ENCODE data around the gene GTF2IRD2.
"Not testable (repeated sequence)": the region's sequence is repeated elsewhere in the genome, so short reads cannot be mapped to it uniquely, and the experiment has no call there.

GTF2IRD2 gene

GRCh38 chr7:74783595-74783994 lies 67.8 kb downstream of the GTF2IRD2 start:
- not testable (repeated sequence) for FAIRE-seq

DNA sequence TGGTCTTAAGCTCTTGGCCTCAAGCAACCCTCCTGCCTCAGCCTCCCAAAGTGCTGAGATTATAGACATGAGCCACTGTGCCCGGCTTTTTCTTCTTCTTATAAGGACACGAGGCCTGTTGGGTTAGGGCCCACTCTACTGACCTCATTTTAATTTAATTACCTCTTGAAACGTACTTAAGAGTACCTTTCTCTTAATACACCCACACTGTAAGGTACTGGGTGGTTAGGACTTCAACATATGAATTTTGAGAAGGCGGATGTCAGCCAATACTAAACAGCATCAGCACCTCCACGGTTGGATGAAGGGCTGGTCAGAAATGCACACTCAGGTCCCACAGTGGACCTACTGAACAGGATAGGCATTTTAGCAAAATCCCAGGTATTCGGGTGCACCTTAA lies 69.7 kb downstream of the GTF2IRD2 start:
- not testable (repeated sequence) for FAIRE-seq

DNA sequence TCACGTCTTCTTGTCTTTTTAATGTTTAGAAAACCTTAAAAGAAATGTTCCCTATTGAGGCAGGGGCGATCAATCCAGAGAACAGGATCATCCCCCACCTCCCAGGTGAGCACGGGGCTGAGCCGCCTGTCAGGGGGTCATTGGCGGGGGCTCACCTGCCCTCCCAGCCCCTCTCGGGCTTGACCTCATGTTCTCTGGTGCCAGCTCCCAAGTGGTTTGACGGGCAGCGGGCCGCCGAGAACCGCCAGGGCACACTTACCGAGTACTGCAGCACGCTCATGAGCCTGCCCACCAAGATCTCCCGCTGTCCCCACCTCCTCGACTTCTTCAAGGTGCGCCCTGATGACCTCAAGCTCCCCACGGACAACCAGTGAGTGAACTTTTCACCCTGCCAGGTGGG lies 72.4 kb downstream of the GTF2IRD2 start:
- FAIRE-seq, result not testable (repeated sequence)

DNA sequence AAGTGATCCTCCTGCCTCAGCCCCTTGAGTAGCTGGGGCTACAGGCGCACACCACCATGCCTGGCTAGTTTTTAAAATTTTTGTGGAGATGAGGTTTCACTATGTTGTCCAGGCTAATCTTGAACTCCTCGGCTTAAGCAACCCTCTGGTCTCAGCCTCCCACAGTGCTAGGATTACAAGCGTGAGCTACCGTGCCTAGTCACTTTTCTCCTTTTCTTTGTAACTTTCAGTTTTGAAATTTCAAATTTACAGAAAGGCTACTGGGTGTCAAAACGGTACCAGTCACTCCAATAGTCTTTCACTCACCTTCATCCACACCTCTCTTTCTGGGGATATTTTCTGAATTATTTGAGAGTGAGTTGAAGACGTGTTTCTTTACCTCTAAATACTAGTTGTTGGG lies 76.3 kb downstream of the GTF2IRD2 start:
- FAIRE-seq, result not testable (repeated sequence)

DNA sequence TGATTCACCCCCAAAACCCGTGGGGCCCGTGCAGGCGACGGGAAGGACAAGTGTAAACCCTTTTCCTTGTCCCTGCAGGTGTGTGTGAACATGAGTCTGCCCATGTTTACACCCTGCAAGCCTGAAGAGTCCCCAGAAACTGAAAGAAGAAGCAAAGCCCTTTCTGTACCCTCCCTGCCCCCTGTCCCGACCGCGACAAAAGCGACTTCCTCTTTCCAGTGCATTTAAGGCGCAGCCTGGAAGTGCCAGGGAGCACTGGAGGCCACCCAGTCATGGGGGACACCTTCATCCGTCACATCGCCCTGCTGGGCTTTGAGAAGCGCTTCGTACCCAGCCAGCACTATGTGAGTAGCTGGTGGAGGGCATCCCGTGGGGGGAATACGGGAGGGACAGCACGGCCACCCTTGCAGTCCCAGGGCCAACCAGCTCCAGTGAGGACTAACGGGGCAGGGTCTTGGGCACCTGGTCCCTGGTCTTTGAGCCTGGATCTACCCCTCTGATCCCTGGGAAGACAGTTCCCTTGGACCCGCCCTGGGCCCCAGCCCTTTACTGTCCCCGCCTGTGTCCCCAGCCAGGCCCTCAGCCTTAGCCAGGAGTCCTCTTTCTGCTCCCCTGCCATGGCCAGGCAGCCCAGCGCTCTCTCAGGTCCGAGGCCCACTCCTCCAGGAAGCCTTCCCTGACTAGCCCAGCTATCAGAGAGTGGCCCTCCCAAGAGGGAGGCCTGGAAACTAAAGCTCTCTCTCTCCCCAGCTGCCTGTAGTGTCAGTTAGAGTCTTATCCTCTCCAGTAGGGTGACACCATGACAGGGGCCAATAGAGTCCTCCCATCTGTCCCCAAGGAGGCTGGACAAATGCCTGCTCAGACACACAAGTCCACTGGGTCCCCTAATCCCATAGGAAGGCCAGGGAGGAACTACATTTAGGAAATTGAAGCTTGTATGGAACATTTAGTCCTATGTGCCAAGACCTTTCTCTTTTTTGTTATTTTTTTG lies 77.3 kb downstream of the GTF2IRD2 start, which contains the start of gene NCF1:
TSS of gene NCF1 (plus strand) at position 252 of the 991 bp plus-strand sequence. CDS start at position 273, 21 bp downstream.
- not testable (repeated sequence) for FAIRE-seq

GRCh38 chr7:74772093-74772492 lies 79.3 kb downstream of the GTF2IRD2 start:
- FAIRE-seq, result not testable (repeated sequence)

- not testable (repeated sequence) for FAIRE-seq
These were observed 81.3 kb downstream of the GTF2IRD2 start for GRCh38 chr7:74770062-74770461.

DNA sequence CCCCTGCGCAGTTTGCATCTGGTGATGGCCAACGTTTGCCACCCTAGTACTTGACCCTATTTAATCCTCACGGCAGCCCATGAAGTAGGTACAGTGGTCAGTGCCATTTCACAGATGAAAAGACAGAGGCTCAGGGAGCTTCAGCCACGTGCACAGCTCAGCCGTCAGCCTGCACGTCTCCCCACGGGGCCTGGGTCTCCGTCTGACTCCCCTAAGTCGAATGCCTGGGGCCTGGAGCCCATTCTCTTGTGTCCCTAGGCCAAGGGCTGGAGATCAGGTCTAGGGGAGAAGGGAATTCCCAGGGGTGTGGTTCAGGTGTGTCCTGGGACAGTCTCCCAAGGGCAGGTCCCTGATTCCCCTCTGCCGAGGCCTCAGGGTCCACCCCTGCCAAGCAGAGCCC lies 84.4 kb downstream of the GTF2IRD2 start:
- not testable (repeated sequence) for FAIRE-seq

DNA sequence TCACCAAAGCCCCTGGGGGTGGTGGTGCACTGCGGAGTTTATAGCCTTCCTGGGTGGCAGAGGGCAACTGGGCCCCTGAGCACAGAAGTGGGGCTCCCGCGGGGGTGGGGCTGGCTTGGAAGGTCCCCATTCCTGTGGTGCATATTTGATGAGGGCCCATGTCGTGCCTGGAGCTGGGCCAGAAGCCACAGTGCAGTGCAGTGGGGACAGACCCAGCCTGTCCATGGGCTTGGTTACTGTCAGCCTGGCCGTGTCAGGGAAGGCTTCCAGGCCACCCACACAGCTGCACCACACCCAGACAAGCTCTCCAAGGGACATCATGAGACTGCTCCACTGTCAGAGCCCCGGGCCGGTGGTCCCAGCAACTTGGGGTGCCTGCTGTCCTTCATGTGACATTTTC lies 84.9 kb downstream of the GTF2IRD2 start:
- FAIRE-seq, result not testable (repeated sequence)

GRCh38 chr7:74765205-74765918 lies 86.0 kb downstream of the GTF2IRD2 start:
- not testable (repeated sequence) for FAIRE-seq

- not testable (repeated sequence) for FAIRE-seq
These were observed 92.4 kb downstream of the GTF2IRD2 start for GRCh38 chr7:74758982-74759381.

DNA sequence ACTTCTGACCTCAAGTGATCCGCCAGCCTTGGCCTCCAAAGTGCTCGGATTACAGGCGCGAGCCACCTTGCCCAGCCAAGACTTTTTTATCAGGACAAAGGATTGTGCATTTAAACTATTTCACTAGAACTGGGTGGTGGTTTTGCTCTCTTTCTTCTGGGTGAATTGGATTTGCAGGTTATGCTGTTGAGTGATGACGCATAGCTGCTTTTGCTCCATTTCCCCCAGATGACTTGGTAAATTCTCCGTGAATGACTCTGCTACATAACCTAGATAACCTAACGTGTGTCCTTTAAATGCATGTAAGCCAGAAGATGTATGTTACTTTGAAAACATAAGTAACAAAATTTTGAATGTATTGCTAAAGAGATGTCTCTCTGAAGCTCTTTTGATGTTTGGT lies 93.1 kb downstream of the GTF2IRD2 start:
- FAIRE-seq, result not testable (repeated sequence)

DNA sequence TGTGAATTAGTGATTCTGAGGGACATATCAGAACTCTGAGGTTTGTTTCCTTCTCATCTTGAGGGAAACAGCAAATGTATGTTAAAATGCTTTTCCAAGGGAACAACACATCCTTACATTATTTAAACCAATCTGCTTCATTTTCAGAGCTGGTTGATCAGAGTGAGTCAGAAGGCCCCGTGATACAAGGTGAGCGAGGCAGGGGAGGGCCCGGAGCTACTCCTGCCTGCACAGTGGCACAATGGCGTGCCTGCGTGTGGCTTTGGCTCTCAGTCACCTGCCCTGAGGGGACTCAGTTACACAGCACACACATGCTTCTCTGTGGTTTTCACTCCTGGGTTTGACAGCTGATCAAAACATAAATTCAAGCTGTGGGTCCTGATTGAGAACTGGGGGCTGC lies 94.7 kb downstream of the GTF2IRD2 start:
- not testable (repeated sequence) for FAIRE-seq

DNA sequence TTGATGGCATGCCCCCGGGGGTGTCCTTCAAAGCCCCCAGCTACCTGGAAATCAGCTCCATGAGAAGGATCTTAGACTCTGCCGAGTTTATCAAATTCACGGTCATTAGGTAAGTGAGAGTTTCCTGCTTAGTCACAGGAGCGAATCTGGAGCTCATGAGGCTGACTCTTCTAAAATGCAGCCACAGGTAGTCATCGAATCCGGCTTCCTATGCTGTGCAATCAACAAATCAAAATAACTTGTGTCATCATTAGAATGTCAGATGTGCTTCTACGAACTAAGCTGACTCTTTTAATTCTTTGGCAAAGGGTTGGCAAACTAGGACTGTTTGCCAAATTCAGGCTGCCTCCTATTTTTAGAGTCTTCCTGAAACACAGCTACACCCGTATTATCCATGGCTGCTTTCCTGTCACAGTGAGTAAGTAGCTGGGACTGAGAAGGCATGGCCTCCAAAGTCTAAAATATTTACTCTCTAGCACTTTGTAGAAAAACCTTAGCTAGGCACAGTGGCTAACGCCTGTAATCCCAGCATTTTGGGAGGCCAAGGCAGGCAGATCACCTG lies 97.4 kb downstream of the GTF2IRD2 start:
- not testable (repeated sequence) for FAIRE-seq
